NCI-H1694 treated with DMSO at 0.1 percent for 48 hours (cell line): Measurements from ENCODE around the gene ATP5PO.
"Not testable (repeated sequence)": the region's sequence is repeated elsewhere in the genome, so short reads cannot be mapped to it uniquely, and the experiment has no call there.

Experiments
- DNase-seq: peaks from one replicate; lab custom pipeline; 2025; lab: John Stamatoyannopoulos, UW

Gene ATP5PO

GRCh38 chr21:33867868-33868267 is 47.7 kb downstream of the ATP5PO start:
- DNase-seq, result not testable (repeated sequence)

- no peak for DNase-seq
Observed at GRCh38 chr21:33866826-33867225, 48.8 kb downstream of the ATP5PO start.

GRCh38 chr21:33865996-33866575 is 49.5 kb downstream of the ATP5PO start:
- DNase-seq, result no peak

- no peak for DNase-seq
Observed at GRCh38 chr21:33865176-33865575, 50.4 kb downstream of the ATP5PO start.

- no peak for DNase-seq
Observed at GRCh38 chr21:33864150-33864549, 51.5 kb downstream of the ATP5PO start.

GRCh38 chr21:33863191-33863590 is 52.4 kb downstream of the ATP5PO start:
- not testable (repeated sequence) for DNase-seq

GRCh38 chr21:33861125-33861524 is 54.5 kb downstream of the ATP5PO start:
- no peak for DNase-seq

GRCh38 chr21:33860332-33860879 is 55.2 kb downstream of the ATP5PO start:
- no peak for DNase-seq

GRCh38 chr21:33859373-33860102 is 56.1 kb downstream of the ATP5PO start:
- no peak for DNase-seq

GRCh38 chr21:33858667-33859372 is 56.8 kb downstream of the ATP5PO start:
- DNase-seq, result no peak

- no peak for DNase-seq
Observed at GRCh38 chr21:33857846-33858666, 57.5 kb downstream of the ATP5PO start.

GRCh38 chr21:33856893-33857527 is 58.6 kb downstream of the ATP5PO start:
- peak; percentile 44 for DNase-seq

GRCh38 chr21:33855190-33855589 is 60.4 kb downstream of the ATP5PO start:
- DNase-seq, result no peak

GRCh38 chr21:33854604-33855003 is 61.0 kb downstream of the ATP5PO start:
- DNase-seq, result no peak
